T-cell (primary cell): Measurements from ENCODE around the gene MAT2B. TPM values are rescaled to one million over a fixed set of nuclear protein-coding genes. Genes with fewer than 3 reads are reported as not detected.

Experiments used
- ATAC-seq, 4 experiments: fragments of 200-7000 bp in 3 of 4; fragments of 150-1000 bp in 1 of 4; cut with Tn5 transposase; replicated peaks in 1 of 4; 1 replicate in 3 of 4; 2 replicates in 1 of 4; pipeline ENCODE4 v1.10.0; 2021; ENCODE audit warnings: moderate library complexity in 3 of 4, mild to moderate bottlenecking in 2 of 4, moderate number of reproducible peaks in 1 of 4
- CTCF ChIA-PET, 2 donors: fragments of 300-600 bp; sonication (Branson Sonifier 250); formaldehyde crosslinking; loops; one replicate each; lab custom pipeline; 2022; ENCODE audit warnings: antibody characterized with exemption in 2 of 2; lab: Charles Lee
- POLR2A ChIA-PET, 2 donors: fragments of 300-600 bp; sonication (Branson Sonifier 250); formaldehyde crosslinking; loops; one replicate each; lab custom pipeline; 2022; ENCODE audit warnings: antibody characterized with exemption in 2 of 2; lab: Charles Lee
- DNase-seq, 35 experiments: peaks; one replicate each; pipeline versions ENCODE4 v3.0.0 to v3.0.0-alpha.2; 2013 to 2023
- H3K27ac ChIP-seq: one replicate; pipeline ENCODE4 v1.5.1; 2013; ENCODE audit warnings: low read length
- H3K27me3 ChIP-seq, 2 experiments: replicated peaks in 1 of 2; 1 replicate in 1 of 2; 2 replicates in 1 of 2; pipeline versions ENCODE4 v1.6.1 to v1.7.0; 2013; ENCODE audit warnings: low read length in 1 of 2, mixed read lengths in 1 of 2; ENCODE audit not compliant: control insufficient read depth in 2 of 2, insufficient read depth in 2 of 2; ENCODE audit errors: extremely low read depth in 1 of 2
- H3K36me3 ChIP-seq, 2 donors: 1 replicate in 1 of 2; 2 replicates in 1 of 2; pipeline versions ENCODE4 v1.6.1 to v1.7.0; 2013; ENCODE audit warnings: low read length in 1 of 2; ENCODE audit not compliant: control insufficient read depth in 2 of 2, insufficient read depth in 1 of 2; ENCODE audit errors: extremely low read depth in 1 of 2
- H3K4me1 ChIP-seq, 2 experiments: 1 replicate in 1 of 2; 2 replicates in 1 of 2; pipeline versions ENCODE4 v1.6.1 to v1.7.0; 2013; ENCODE audit warnings: low read length in 2 of 2, mixed read lengths in 1 of 2; ENCODE audit not compliant: insufficient read depth in 2 of 2, control insufficient read depth in 1 of 2; ENCODE audit errors: extremely low read depth in 1 of 2
- H3K4me3 ChIP-seq, 2 donors: 1 replicate in 1 of 2; 2 replicates in 1 of 2; pipeline versions ENCODE4 v1.5.1 to v1.7.0; 2013; ENCODE audit warnings: mild to moderate bottlenecking in 2 of 2, low read length in 1 of 2, moderate library complexity in 1 of 2; ENCODE audit not compliant: control insufficient read depth in 1 of 2; ENCODE audit errors: extremely low read depth in 1 of 2
- H3K9me3 ChIP-seq: 2 replicates; pipeline ENCODE4 v1.7.0; 2013
- H3K27ac Mint-ChIP-seq, 2 donors: one replicate each; pipeline ENCODE4 v1.8.0; 2020 to 2021; ENCODE audit warnings: mild to moderate bottlenecking in 2 of 2, mixed read lengths in 2 of 2
- H3K27me3 Mint-ChIP-seq, 2 donors: one replicate each; pipeline ENCODE4 v1.8.0; 2021 to 2022; ENCODE audit warnings: mixed read lengths in 2 of 2
- H3K36me3 Mint-ChIP-seq: one replicate; pipeline ENCODE4 v1.8.0; 2021; ENCODE audit warnings: mixed read lengths
- H3K4me1 Mint-ChIP-seq, 3 donors: one replicate each; pipeline ENCODE4 v1.8.0; 2020 to 2022; ENCODE audit warnings: mixed read lengths in 3 of 3, mild to moderate bottlenecking in 1 of 3
- H3K4me3 Mint-ChIP-seq, 3 donors: one replicate each; pipeline ENCODE4 v1.8.0; 2020 to 2022; ENCODE audit warnings: mild to moderate bottlenecking in 3 of 3, mixed read lengths in 3 of 3, moderate library complexity in 3 of 3
- H3K9me3 Mint-ChIP-seq, 3 donors: one replicate each; pipeline ENCODE4 v1.8.0; 2020 to 2022; ENCODE audit warnings: mixed read lengths in 3 of 3
- WGBS: methylation state at CpG from one replicate; pipeline ENCODE4 v1.1.5; 2013; ENCODE audit warnings: missing lambda C conversion rate; ENCODE audit not compliant: insufficient coverage; 5-methylcytosine and 5-hydroxymethylcytosine counted together
- total RNA-seq, 35 experiments: library from RNA in 6 of 35; stranded (reverse) in 6 of 35; fragments of 120-200 nt in 1 of 35; gene quantifications; one replicate each; pipeline versions ENCODE4 v1.2.1 to v1.2.4 and lab custom pipeline; 2013 to 2026

MAT2B gene
- total RNA-seq, 5 donors from 2014 or later (not counting 1 experiment from before 2014, with no cell fraction given), result 62.2 to 131 (median 115) TPM

- Mint-ChIP-seq H3K4me1 (peaks cover 50 to 63% (median 53%) of the 10 kb centered on the region in 3 donors), H3K36me3 (peaks cover 15% of the 10 kb centered on the region), H3K9me3 (no peaks in the 10 kb centered on the region), H3K27ac (peak within 1 kb of the TSS; percentile 98 to 99), H3K4me3 (peak within 1 kb of the TSS; percentile 93 to 98 (median 96)), H3K27me3 (no peaks in the 10 kb centered on the region)
- H3K27ac ChIP-seq, result peak within 1 kb of the TSS; percentile 94
- H3K36me3 ChIP-seq, result peaks cover 0 to 10% of the 10 kb centered on the region in 2 donors
- H3K27me3 ChIP-seq, result no peaks in the 10 kb centered on the region
- peak within 1 kb of the TSS; percentile 80 to 95 for H3K4me3 ChIP-seq
- ChIA-PET POLR2A (interaction anchor here (0.6 to 3.2 kb wide), 11 partner anchors 12 to 56 kb away, joined by 3 to 29 read pairs (median 5); partner anchors contain the start of genes CCNG1 (in 1 of the 2) and MAT2B (in 1 of the 2)), CTCF (interaction anchor here (0.6 to 3.7 kb wide), 18 partner anchors 9 to 52 kb away, joined by 3 to 55 read pairs (median 6); partner anchors contain the start of genes MAT2B (in 2 of the 2) and CCNG1 (in 1 of the 2))
- 0% methylated on average over 52 of the region's 59 CpGs for WGBS
- DNase-seq (peak; percentile 89 to 97 (median 93)), ATAC-seq (peak; percentile 84 to 88 (median 86))
- peaks cover 22 to 28% of the 10 kb centered on the region in 2 experiments for H3K4me1 ChIP-seq
- no peaks in the 10 kb centered on the region for H3K9me3 ChIP-seq
Measured at GRCh38 chr5:163459819-163460561, 45.4 kb upstream of the MAT2B start, which contains the start of gene NUDCD2. Gene NUDCD2, minus strand, starts transcription at chr5:163460102. Its CDS starts 52 bp downstream, at chr5:163460050.

- 0% methylated on average over 22 of the region's 23 CpGs for WGBS
- peaks cover 47 to 56% (median 49%) of the 10 kb centered on the region in 3 donors for H3K4me1 Mint-ChIP-seq
- Histone ChIP-seq H3K9me3 (no peaks in the 10 kb centered on the region), H3K36me3 (peaks cover 0 to 5% of the 10 kb centered on the region in 2 donors), H3K4me1 (peaks cover 22 to 28% of the 10 kb centered on the region in 2 experiments), H3K27ac (peak within 1 kb of the TSS; percentile 94), H3K4me3 (peak within 1 kb of the TSS; percentile 80 to 95), H3K27me3 (no peaks in the 10 kb centered on the region)
- no peak for ATAC-seq
- no peaks in the 10 kb centered on the region for H3K9me3 Mint-ChIP-seq
- ChIA-PET CTCF (interaction anchor here (0.6 to 3.7 kb wide), 16 partner anchors 8 to 51 kb away, joined by 3 to 55 read pairs (median 7); partner anchors contain the start of genes MAT2B (in 2 of the 2) and CCNG1 (in 1 of the 2)), POLR2A (interaction anchor here (0.6 to 3.2 kb wide), 11 partner anchors 13 to 50 kb away, joined by 3 to 29 read pairs (median 6); partner anchors contain the start of genes CCNG1 (in 1 of the 2) and MAT2B (in 1 of the 2))
- peaks cover 9% of the 10 kb centered on the region for H3K36me3 Mint-ChIP-seq
- DNase-seq, result peak in 1 of 35 experiments; percentile 28
- peak within 1 kb of the TSS; percentile 93 to 98 (median 96) for H3K4me3 Mint-ChIP-seq
- H3K27me3 Mint-ChIP-seq, result no peaks in the 10 kb centered on the region
- peak within 1 kb of the TSS; percentile 98 to 99 for H3K27ac Mint-ChIP-seq
Measured at GRCh38 chr5:163460562-163461171, 44.8 kb upstream of the MAT2B start, which contains the start of gene HMMR. Gene HMMR, plus strand, starts transcription at chr5:163460632. Its CDS starts 61 bp downstream, at chr5:163460693.

GRCh38 chr5:163463063-163463435 is 42.4 kb upstream of the MAT2B start:
- Mint-ChIP-seq H3K9me3 (no peaks in the 10 kb centered on the region), H3K27me3 (no peaks in the 10 kb centered on the region), H3K4me3 (no peak overlapping the region), H3K36me3 (no peaks in the 10 kb centered on the region), H3K27ac (peak overlapping the region; percentile 23 to 55), H3K4me1 (peaks cover 29 to 38% (median 37%) of the 10 kb centered on the region in 3 donors)
- Histone ChIP-seq H3K36me3 (no peaks in the 10 kb centered on the region), H3K27ac (peak overlapping the region; percentile 66), H3K4me3 (no peak overlapping the region), H3K4me1 (peaks cover 19 to 31% of the 10 kb centered on the region in 2 experiments), H3K9me3 (no peaks in the 10 kb centered on the region), H3K27me3 (no peaks in the 10 kb centered on the region)
- ATAC-seq (no peak), DNase-seq (no peak)
- POLR2A ChIA-PET, result no interaction called here
- CTCF ChIA-PET, result interaction anchor here (0.7 to 3.5 kb wide), 2 partner anchors 8 to 11 kb away, joined by 3 to 37 read pairs; no protein-coding TSS in a partner anchor

GRCh38 chr5:163467682-163468081 is 37.7 kb upstream of the MAT2B start:
- no peak overlapping the region for H3K4me3 Mint-ChIP-seq
- H3K27me3 Mint-ChIP-seq, result no peaks in the 10 kb centered on the region
- CTCF ChIA-PET, result interaction anchor here in 1 of 2 donors (2.0 to 2.4 kb wide), 2 partner anchors 8 to 11 kb away, joined by 8 to 9 read pairs; partner anchors contain the start of genes HMMR and NUDCD2
- ATAC-seq (peak in 1 of 4 experiments; percentile 27), DNase-seq (no peak)
- Histone ChIP-seq H3K4me1 (peaks cover 0 to 5% of the 10 kb centered on the region in 2 experiments), H3K27ac (no peak overlapping the region), H3K27me3 (no peaks in the 10 kb centered on the region), H3K4me3 (no peak overlapping the region), H3K9me3 (no peaks in the 10 kb centered on the region), H3K36me3 (no peaks in the 10 kb centered on the region)
- no peaks in the 10 kb centered on the region for H3K36me3 Mint-ChIP-seq
- H3K4me1 Mint-ChIP-seq, result peaks cover 2 to 12% (median 6%) of the 10 kb centered on the region in 3 donors
- POLR2A ChIA-PET, result no interaction called here
- no peaks in the 10 kb centered on the region for H3K9me3 Mint-ChIP-seq
- WGBS, result no CpG with 5 or more reads among the region's 4 CpGs
- H3K27ac Mint-ChIP-seq, result peak overlapping the region in 1 of 2 donors; percentile 29

- DNase-seq (peak in 1 of 35 experiments; percentile 59), ATAC-seq (peak in 3 of 4 experiments; percentile 52 to 87 (median 76))
- Histone ChIP-seq H3K4me1 (no peaks in the 10 kb centered on the region), H3K27ac (no peak overlapping the region), H3K9me3 (no peaks in the 10 kb centered on the region), H3K27me3 (no peaks in the 10 kb centered on the region), H3K36me3 (no peaks in the 10 kb centered on the region), H3K4me3 (no peak overlapping the region)
- Mint-ChIP-seq H3K9me3 (no peaks in the 10 kb centered on the region), H3K4me3 (no peak overlapping the region), H3K36me3 (no peaks in the 10 kb centered on the region), H3K4me1 (peaks cover 0 to 6% (median 1%) of the 10 kb centered on the region in 3 donors), H3K27me3 (no peaks in the 10 kb centered on the region), H3K27ac (no peak overlapping the region)
- ChIA-PET CTCF (interaction anchor here (0.5 to 3.8 kb wide), 12 partner anchors 9 to 75 kb away, joined by 3 to 37 read pairs (median 4); partner anchors contain the start of genes CCNG1 (in 1 of the 2), HMMR (in 1 of the 2), MAT2B (in 1 of the 2) and NUDCD2 (in 1 of the 2)), POLR2A (interaction anchor here (0.5 to 1.1 kb wide), 4 partner anchors 13 to 78 kb away, joined by 3 to 5 read pairs (median 4); partner anchors contain the start of gene HMMR (in 1 of the 2))
- 65% methylated on average over 2 of the region's 3 CpGs for WGBS
Measured at GRCh38 chr5:163473635-163474243, 31.7 kb upstream of the MAT2B start.
